ENCODE data around the gene ZNF451.
A peak's percentile ranks its signal among the peaks of the same experiment; 100 is the strongest.

The ZNF451 gene

DNA sequence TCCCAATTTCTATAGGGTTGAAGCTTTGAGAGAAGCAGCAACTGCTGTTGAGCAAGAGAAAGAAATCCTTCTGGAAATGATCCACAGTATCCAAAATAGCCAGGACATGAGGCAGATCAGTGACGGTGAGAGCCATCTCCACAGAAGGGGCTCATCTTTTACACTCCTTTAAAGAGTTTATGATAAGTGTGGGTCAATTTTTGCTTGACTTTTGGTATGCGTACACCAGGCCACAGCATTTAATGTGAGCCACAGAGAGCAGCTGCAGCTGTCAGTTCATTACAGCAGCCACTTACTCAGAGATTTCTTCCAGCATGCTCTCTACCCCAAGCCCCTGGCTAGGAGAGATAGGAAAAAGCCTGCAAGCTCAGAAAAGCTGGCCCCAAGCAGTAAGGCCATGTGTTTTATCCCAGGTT is 92.0 kb downstream of the ZNF451 start:
- H3K4me3 ChIP-seq (ENCODE audit: low read length): no peak overlapping the region
- peaks cover 44% of the 10 kb centered on the region for H3K36me3 ChIP-seq (ENCODE audit: insufficient read depth, low read depth, low read length)
- no peaks in the 10 kb centered on the region for H3K4me1 ChIP-seq (ENCODE audit: insufficient read depth, low read length)
- H3K9ac ChIP-seq (ENCODE audit: low read depth, low read length): no peak overlapping the region
- H3K27me3 ChIP-seq (ENCODE audit: insufficient read depth, low read length): no peaks in the 10 kb centered on the region
- no peak overlapping the region for H3K27ac ChIP-seq (ENCODE audit: low read length)
- H3K9me3 ChIP-seq (ENCODE audit: insufficient read depth, low read depth, low read length): no peaks in the 10 kb centered on the region

DNA sequence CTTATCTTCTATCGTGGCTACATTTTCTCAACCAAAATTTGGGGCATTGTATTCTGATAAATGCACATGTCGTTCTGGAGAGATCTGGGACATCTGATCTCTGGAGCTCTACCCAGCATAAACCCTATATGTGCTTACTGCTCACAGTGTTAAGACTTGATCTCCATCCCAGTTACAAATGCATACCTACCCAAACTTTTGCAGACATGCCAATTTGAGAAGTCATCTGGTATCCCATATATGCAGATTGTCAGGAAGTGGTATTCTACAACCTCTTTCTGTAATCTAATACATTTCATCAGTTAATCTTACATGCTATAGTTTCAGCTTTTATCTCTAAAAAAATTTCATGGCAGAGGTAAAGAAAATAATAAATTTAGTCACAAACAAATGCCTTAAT is 93.3 kb downstream of the ZNF451 start:
- Histone ChIP-seq H3K27ac (ENCODE audit: low read length) (no peak overlapping the region), H3K27me3 (ENCODE audit: insufficient read depth, low read length) (no peaks in the 10 kb centered on the region), H3K36me3 (ENCODE audit: insufficient read depth, low read depth, low read length) (peaks cover 55% of the 10 kb centered on the region), H3K9me3 (ENCODE audit: insufficient read depth, low read depth, low read length) (no peaks in the 10 kb centered on the region), H3K4me1 (ENCODE audit: insufficient read depth, low read length) (no peaks in the 10 kb centered on the region), H3K4me3 (ENCODE audit: low read length) (no peak overlapping the region), H3K9ac (ENCODE audit: low read depth, low read length) (no peak overlapping the region)

DNA sequence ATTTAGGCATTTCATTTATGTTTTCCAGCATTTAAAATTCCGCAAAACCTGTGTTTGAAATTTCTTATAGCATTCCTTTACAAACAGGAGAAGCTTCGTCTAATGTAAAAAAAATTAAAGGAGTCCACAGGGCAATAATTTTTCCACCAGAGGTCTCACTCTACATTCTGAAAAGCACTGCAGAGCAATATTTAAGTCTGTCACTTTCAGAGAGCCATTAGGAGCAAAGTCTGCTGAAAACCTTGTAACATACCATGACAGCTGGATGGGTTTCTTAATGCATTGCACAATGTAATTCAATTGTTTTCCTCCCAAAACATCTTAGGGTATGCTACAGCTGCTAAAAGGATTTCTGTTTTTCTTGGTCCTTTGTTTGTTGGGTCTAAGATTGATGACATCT is 100.2 kb downstream of the ZNF451 start:
- Histone ChIP-seq H3K4me3 (ENCODE audit: low read length) (no peak overlapping the region), H3K9me3 (ENCODE audit: insufficient read depth, low read depth, low read length) (no peaks in the 10 kb centered on the region), H3K4me1 (ENCODE audit: insufficient read depth, low read length) (no peaks in the 10 kb centered on the region), H3K27ac (ENCODE audit: low read length) (no peak overlapping the region), H3K27me3 (ENCODE audit: insufficient read depth, low read length) (no peaks in the 10 kb centered on the region), H3K9ac (ENCODE audit: low read depth, low read length) (no peak overlapping the region), H3K36me3 (ENCODE audit: insufficient read depth, low read depth, low read length) (peaks cover 70% of the 10 kb centered on the region)

DNA sequence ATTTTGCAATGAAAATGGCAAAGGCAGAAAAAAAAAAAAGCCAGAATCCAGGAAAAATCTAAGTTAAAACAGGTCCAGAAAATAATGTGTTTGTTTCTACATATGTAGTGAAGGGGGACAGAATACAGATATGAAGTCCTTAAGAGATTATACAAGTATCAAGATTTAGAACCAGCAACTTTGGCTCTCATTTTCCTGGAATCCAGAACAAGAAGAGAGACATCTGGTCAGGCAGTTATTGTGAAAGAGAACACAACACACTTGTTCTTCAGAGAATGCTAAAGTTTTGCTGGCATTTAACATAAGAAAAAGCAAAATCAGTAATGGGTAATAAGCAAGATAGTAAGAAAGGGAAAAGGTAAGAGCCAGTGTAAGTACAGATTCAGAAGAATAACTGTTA is 103.2 kb downstream of the ZNF451 start:
- Histone ChIP-seq H3K36me3 (ENCODE audit: insufficient read depth, low read depth, low read length) (peaks cover 58% of the 10 kb centered on the region), H3K9ac (ENCODE audit: low read depth, low read length) (no peak overlapping the region), H3K9me3 (ENCODE audit: insufficient read depth, low read depth, low read length) (no peaks in the 10 kb centered on the region), H3K27me3 (ENCODE audit: insufficient read depth, low read length) (no peaks in the 10 kb centered on the region), H3K4me1 (ENCODE audit: insufficient read depth, low read length) (no peaks in the 10 kb centered on the region), H3K27ac (ENCODE audit: low read length) (no peak overlapping the region), H3K4me3 (ENCODE audit: low read length) (no peak overlapping the region)

DNA sequence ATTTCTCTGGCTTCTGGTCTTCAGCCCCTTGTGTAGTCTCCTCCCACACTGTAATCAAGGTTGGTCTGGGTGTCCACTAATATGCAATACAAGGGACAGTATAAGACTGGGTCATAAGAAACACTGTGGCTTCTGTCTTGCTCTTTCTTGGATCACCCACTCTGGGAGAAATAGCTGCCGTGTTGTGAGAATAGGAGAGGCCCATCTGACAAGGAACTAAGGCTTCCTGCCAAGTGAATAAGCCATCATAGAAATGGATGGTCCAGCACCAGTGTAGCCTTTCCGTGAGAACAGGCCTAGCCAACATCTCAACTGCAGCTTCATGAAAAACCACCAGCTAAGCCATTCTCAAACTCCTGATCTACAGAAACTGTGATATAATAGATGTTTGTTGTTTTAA is 105.5 kb downstream of the ZNF451 start:
- peaks cover 4% of the 10 kb centered on the region; the same call in 1 of the 2 replicates for H3K4me1 ChIP-seq (ENCODE audit: insufficient read depth, low read length)
- no peaks in the 10 kb centered on the region for H3K9me3 ChIP-seq (ENCODE audit: insufficient read depth, low read depth, low read length)
- peaks cover 38% of the 10 kb centered on the region for H3K36me3 ChIP-seq (ENCODE audit: insufficient read depth, low read depth, low read length)
- H3K4me3 ChIP-seq (ENCODE audit: low read length): no peak overlapping the region
- H3K9ac ChIP-seq (ENCODE audit: low read depth, low read length): no peak overlapping the region
- H3K27ac ChIP-seq (ENCODE audit: low read length): no peak overlapping the region
- H3K27me3 ChIP-seq (ENCODE audit: insufficient read depth, low read length): no peaks in the 10 kb centered on the region

DNA sequence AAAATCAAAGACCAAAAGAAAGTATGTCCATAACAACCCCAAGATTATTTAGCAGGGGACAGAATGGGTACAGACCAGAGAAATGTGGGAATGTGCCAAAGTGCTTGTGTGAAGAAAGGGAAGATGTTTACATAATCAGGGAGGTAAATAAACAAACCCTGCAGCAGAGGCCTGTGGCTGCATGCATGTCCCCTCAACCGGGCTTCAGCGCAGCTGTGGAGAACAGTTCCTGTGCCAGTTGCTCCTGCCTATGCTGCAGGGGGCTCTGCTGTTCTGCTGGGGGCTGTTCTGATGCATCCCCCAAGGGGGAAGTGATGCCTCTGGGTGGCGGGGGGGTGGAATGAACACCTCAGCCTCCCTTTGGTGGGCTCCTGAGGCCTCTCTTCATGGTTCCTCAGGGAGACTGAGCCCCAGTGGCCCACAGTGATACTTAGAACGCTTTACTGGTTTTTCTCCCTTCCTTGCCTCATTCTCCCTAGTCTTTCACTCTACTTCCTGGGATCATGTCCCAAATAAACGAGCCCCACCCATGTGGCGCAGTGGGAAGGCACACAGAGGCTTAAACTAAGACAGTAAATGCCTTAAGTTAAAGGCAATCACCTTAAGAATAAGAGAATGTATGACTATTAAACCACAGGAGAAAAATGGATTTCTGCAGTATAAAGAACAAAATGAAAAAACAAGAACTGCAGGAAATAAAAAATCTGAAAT is 109.1 kb downstream of the ZNF451 start:
- Histone ChIP-seq H3K9me3 (ENCODE audit: insufficient read depth, low read depth, low read length) (no peaks in the 10 kb centered on the region), H3K36me3 (ENCODE audit: insufficient read depth, low read depth, low read length) (peaks cover 6% of the 10 kb centered on the region; the same call in 1 of the 2 replicates), H3K4me1 (ENCODE audit: insufficient read depth, low read length) (peaks cover 4% of the 10 kb centered on the region; the same call in 1 of the 2 replicates), H3K27me3 (ENCODE audit: insufficient read depth, low read length) (no peaks in the 10 kb centered on the region), H3K4me3 (ENCODE audit: low read length) (no peak overlapping the region), H3K27ac (ENCODE audit: low read length) (peak overlapping the region; percentile 55), H3K9ac (ENCODE audit: low read depth, low read length) (no peak overlapping the region)

DNA sequence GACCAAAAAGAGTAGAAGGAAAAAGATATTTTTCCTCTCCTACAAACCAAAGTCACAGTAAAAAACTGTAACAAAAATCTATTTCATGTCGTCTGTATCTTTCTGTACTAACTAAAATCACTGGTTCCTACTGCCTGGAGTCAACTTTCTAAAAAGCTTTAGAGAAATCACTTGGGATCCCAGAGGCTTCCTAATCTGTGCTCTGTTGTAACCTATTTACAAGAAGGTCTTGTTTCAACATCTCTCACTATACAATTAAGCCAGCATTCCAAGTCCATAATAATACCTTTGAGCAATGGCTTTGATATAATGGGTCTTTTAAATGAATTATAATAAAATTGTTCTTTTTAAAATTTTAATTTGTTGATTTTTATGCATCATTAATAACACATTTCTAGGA is 111.7 kb downstream of the ZNF451 start:
- Histone ChIP-seq H3K27me3 (ENCODE audit: insufficient read depth, low read length) (no peaks in the 10 kb centered on the region), H3K4me1 (ENCODE audit: insufficient read depth, low read length) (peaks cover 4% of the 10 kb centered on the region), H3K4me3 (ENCODE audit: low read length) (no peak overlapping the region), H3K9me3 (ENCODE audit: insufficient read depth, low read depth, low read length) (no peaks in the 10 kb centered on the region), H3K9ac (ENCODE audit: low read depth, low read length) (no peak overlapping the region), H3K27ac (ENCODE audit: low read length) (no peak overlapping the region), H3K36me3 (ENCODE audit: insufficient read depth, low read depth, low read length) (peaks cover 7% of the 10 kb centered on the region; the same call in 1 of the 2 replicates)

DNA sequence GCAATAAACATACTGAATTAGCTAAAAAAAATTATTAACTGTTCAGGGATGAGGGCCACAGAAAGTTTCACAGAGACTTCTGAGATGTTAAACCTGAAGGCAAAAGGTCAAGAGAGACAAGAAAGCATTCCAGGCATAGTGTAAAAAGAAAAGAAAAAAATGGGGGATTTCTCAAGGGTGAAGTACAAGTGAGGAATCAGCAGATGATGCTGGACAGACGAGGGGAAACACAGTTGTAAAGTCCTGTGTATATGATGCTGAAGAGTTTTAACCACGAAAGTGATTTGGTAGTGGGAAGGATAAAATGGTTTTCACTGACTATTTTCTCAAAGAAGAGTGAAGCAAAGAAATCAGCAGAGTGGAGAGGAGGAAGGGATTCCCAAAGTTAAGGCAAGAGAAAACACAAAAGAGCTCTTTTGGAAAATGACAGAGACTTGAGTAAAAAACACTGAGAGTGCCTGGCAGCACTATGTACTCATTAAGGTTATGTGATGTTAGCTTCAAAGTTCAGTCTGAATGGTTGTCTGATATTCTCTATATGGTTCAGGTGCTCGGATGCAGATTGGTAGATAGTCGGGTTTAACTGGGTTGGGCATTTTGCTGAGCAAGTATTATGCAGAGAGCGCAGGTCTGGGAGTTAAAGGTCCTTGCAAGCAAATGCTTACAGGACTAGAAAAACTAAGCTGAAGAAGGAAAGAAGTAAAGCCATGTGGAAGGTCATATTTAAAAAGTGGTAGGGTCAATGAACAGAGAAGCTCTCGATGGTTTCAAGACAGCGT is 115.8 kb downstream of the ZNF451 start:
- Histone ChIP-seq H3K36me3 (ENCODE audit: insufficient read depth, low read depth, low read length) (0 out of 2 replicates have a peak, but pooled peaks cover 5% of the 10 kb centered on the region), H3K27me3 (ENCODE audit: insufficient read depth, low read length) (no peaks in the 10 kb centered on the region), H3K27ac (ENCODE audit: low read length) (no peak overlapping the region), H3K4me3 (ENCODE audit: low read length) (no peak overlapping the region), H3K9me3 (ENCODE audit: insufficient read depth, low read depth, low read length) (no peaks in the 10 kb centered on the region), H3K4me1 (ENCODE audit: insufficient read depth, low read length) (no peaks in the 10 kb centered on the region; the same call in 1 of the 2 replicates), H3K9ac (ENCODE audit: low read depth, low read length) (no peak overlapping the region)

DNA sequence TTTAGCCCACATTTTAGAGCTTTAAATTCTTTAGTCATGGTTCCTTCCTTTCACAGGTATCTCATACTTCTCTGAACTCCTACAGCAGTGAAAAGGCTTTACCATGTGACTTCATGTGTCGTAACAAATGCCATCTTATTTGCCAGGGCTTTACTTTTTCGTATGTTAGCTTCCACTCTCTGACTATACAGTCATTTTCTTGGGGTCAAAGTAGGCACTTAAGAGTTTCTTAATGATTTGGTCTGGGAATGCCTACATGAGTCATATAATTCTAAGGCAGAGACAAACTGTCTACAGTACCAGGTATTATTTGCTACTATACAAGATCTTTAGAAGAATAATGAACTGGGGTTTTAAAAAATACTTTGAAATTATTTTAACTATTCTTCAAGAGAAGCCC is 117.2 kb downstream of the ZNF451 start:
- Histone ChIP-seq H3K9me3 (ENCODE audit: insufficient read depth, low read depth, low read length) (no peaks in the 10 kb centered on the region), H3K27ac (ENCODE audit: low read length) (no peak overlapping the region), H3K4me1 (ENCODE audit: insufficient read depth, low read length) (no peaks in the 10 kb centered on the region; the same call in 1 of the 2 replicates), H3K9ac (ENCODE audit: low read depth, low read length) (no peak overlapping the region), H3K4me3 (ENCODE audit: low read length) (no peak overlapping the region), H3K36me3 (ENCODE audit: insufficient read depth, low read depth, low read length) (0 out of 2 replicates have a peak, but pooled peaks cover 5% of the 10 kb centered on the region), H3K27me3 (ENCODE audit: insufficient read depth, low read length) (no peaks in the 10 kb centered on the region)

DNA sequence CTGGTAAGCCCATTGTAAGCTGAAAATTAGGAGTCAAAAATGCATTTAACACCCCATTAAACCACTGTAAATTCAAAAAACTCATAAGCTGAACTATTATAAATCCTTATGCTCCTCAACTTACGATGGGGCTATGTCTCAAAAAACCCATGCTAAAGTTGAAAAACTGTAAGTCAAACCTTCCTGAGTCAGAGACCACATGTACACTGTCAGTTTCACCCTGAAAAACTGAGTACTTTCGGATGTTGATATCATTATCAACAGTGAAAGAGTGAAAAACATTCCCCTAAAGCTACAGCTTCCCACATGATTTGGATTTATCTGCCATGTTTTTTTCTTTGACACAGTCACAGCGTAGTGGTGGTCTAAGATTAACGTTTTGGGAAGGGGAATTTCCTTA is 117.9 kb downstream of the ZNF451 start:
- H3K4me3 ChIP-seq (ENCODE audit: low read length): no peak overlapping the region
- no peaks in the 10 kb centered on the region for H3K27me3 ChIP-seq (ENCODE audit: insufficient read depth, low read length)
- H3K36me3 ChIP-seq (ENCODE audit: insufficient read depth, low read depth, low read length): 0 out of 2 replicates have a peak, but pooled peaks cover 5% of the 10 kb centered on the region
- no peaks in the 10 kb centered on the region for H3K9me3 ChIP-seq (ENCODE audit: insufficient read depth, low read depth, low read length)
- H3K4me1 ChIP-seq (ENCODE audit: insufficient read depth, low read length): no peaks in the 10 kb centered on the region; the same call in 1 of the 2 replicates
- H3K27ac ChIP-seq (ENCODE audit: low read length): no peak overlapping the region
- H3K9ac ChIP-seq (ENCODE audit: low read depth, low read length): no peak overlapping the region

DNA sequence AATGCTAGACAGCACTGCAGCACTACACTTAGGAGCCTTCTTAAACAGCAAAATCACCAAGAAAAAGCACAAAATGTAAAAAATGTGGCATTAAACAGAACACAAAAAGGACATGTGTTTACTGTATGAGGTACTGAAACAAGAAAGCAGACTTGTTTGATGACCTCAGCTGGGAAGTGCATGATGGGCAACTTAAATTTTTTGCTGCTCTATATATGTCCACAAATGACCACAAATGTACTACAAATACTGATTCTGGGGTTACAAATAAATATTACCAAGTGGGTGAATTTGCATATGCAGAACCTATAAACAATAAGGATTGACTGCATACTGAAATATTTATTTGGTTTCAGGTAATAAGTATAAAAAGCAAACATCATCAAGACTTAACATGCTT is 119.0 kb downstream of the ZNF451 start:
- H3K36me3 ChIP-seq (ENCODE audit: insufficient read depth, low read depth, low read length): 0 out of 2 replicates have a peak, but pooled peaks cover 5% of the 10 kb centered on the region
- H3K9ac ChIP-seq (ENCODE audit: low read depth, low read length): no peak overlapping the region
- no peaks in the 10 kb centered on the region for H3K9me3 ChIP-seq (ENCODE audit: insufficient read depth, low read depth, low read length)
- no peak overlapping the region for H3K27ac ChIP-seq (ENCODE audit: low read length)
- H3K4me1 ChIP-seq (ENCODE audit: insufficient read depth, low read length): no peaks in the 10 kb centered on the region; the same call in 1 of the 2 replicates
- no peaks in the 10 kb centered on the region for H3K27me3 ChIP-seq (ENCODE audit: insufficient read depth, low read length)
- H3K4me3 ChIP-seq (ENCODE audit: low read length): no peak overlapping the region

DNA sequence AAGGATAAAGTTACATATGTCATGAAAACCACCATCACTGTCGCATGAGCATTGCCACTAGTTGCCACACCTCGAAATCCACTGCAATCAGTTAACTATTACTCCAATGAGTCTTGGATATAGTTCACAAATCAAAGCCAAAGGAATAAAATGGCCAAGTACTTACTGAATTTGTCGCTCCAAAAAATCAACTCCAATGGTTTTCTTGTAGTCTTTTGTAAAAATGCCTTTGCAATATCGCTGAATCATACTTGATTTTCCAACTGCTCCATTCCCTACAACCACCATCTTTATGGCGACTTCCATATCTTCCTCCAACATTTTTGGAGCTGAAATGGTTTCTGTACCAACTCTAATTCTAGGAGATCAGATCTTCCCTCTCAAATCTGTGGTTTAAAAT is 120.1 kb downstream of the ZNF451 start:
- Histone ChIP-seq H3K4me1 (ENCODE audit: insufficient read depth, low read length) (no peaks in the 10 kb centered on the region; the same call in 1 of the 2 replicates), H3K27me3 (ENCODE audit: insufficient read depth, low read length) (no peaks in the 10 kb centered on the region), H3K4me3 (ENCODE audit: low read length) (no peak overlapping the region), H3K27ac (ENCODE audit: low read length) (no peak overlapping the region), H3K9ac (ENCODE audit: low read depth, low read length) (no peak overlapping the region), H3K9me3 (ENCODE audit: insufficient read depth, low read depth, low read length) (no peaks in the 10 kb centered on the region), H3K36me3 (ENCODE audit: insufficient read depth, low read depth, low read length) (0 out of 2 replicates have a peak, but pooled peaks cover 5% of the 10 kb centered on the region)
